NT2/D1 (cell line): ENCODE results near the gene EXT2.

Experiments used
- YY1 ChIP-seq: IDR thresholded peaks from 2 replicates; pipeline ENCODE4 v1.6.1; 2011; ENCODE audit not compliant: insufficient read length, insufficient read depth
- ZNF274 ChIP-seq: IDR thresholded peaks from 2 replicates; pipeline ENCODE4 v1.6.1; 2011; ENCODE audit warnings: mild to moderate bottlenecking, low read depth, low read length

DNA sequence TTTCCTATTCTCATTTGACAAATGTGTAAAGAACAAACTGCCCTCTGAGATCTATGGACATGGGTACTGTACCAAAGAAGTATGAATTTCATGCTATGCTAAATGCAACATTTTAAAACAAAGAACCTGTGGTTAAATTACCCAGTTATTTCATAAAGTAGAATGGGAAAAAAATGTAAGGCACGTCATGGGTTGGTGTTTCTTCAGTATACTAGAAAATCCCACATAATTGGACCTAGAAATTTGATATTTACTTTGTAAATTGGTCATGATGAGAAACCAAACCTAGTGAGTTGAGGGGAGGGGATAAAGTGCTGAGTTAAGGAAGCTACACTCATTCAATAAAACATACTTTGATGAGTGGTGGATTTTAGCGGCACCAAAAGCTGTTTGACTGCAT is 110.4 kb downstream of the EXT2 start:
- TF ChIP-seq YY1 = no peak
- no peak for TF ChIP-seq ZNF274
